H1 (cell line): ENCODE data around the gene FADS2. TPM values are rescaled to one million over a fixed set of nuclear protein-coding genes. Genes with fewer than 3 reads are reported as not detected.

ENCODE experiments used
- BCL11A ChIP-seq, 2 experiments: IDR thresholded peaks; one replicate each; pipeline ENCODE4 v1.6.1; 2011; ENCODE audit warnings: low read depth in 2 of 2, low read length in 2 of 2, mild to moderate bottlenecking in 2 of 2
- CEBPB ChIP-seq: IDR thresholded peaks from 2 replicates; pipeline ENCODE4 v1.6.1; 2012; ENCODE audit warnings: low read depth, low read length
- CHD7 ChIP-seq: fragments of 300-600 bp; sonication (generic); IDR thresholded peaks from 2 replicates; pipeline ENCODE4 v1.7.1; 2012; ENCODE audit warnings: low read length, moderate library complexity, mild to moderate bottlenecking, inconsistent platforms; ENCODE audit not compliant: insufficient replicate concordance
- FOSL1 ChIP-seq: IDR thresholded peaks from 2 replicates; pipeline ENCODE4 v1.6.1; 2011; ENCODE audit warnings: mild to moderate bottlenecking, low read depth, low read length, moderate library complexity; ENCODE audit not compliant: insufficient read depth
- GABPA ChIP-seq: IDR thresholded peaks from 2 replicates; pipeline ENCODE4 v1.6.1; 2011; ENCODE audit warnings: mild to moderate bottlenecking, low read length, moderate library complexity, borderline replicate concordance; ENCODE audit not compliant: insufficient read depth
- POLR2AphosphoS5 ChIP-seq: IDR thresholded peaks from 2 replicates; pipeline ENCODE4 v1.6.1; 2011; ENCODE audit warnings: low read depth, low read length
- RFX5 ChIP-seq: IDR thresholded peaks from 2 replicates; pipeline ENCODE4 v1.6.1; 2011; ENCODE audit warnings: low read depth, low read length, improper control_type of control experiment, borderline replicate concordance
- TAF1 ChIP-seq: IDR thresholded peaks from 2 replicates; pipeline ENCODE4 v1.6.1; 2011; ENCODE audit warnings: mild to moderate bottlenecking, low read depth, low read length
- TAF7 ChIP-seq: optimal IDR thresholded peaks from 2 replicates; pipeline ENCODE3; 2011; ENCODE audit warnings: low read depth, mild to moderate bottlenecking, inconsistent platforms, low read length, moderate library complexity, borderline replicate concordance
- polyA plus RNA-seq, 7 experiments: library from polyadenylated mRNA; depleted of rRNA in 3 of 7; stranded (reverse) in 5 of 7; unstranded in 2 of 7; fragments of >200 nt in 5 of 7; fragments of 200-250 nt in 2 of 7; gene quantifications; 1 replicate in 5 of 7; 2 replicates in 1 of 7; 4 replicates in 1 of 7; pipeline versions ENCODE4 v1.2.1 to v1.2.3, GENCODE V29; 2011 to 2013; ENCODE audit warnings: missing spikeins in 2 of 7, mixed read lengths in 2 of 7
- total RNA-seq: library from RNA; stranded (reverse); fragmentation: NEBNext Ultra II Directional; extraction: Animal tissue kit (Norgen Biotek cat#: 25700); gene quantifications from 2 replicates; pipeline ENCODE4 v1.2.1, GENCODE V29; 2021

Gene FADS2
- total and polyA plus RNA-seq, 2 of the 8 experiments (the other 6 are each of a cell fraction or from before 2014, with no cell fraction given), result 499 to 701 TPM

DNA sequence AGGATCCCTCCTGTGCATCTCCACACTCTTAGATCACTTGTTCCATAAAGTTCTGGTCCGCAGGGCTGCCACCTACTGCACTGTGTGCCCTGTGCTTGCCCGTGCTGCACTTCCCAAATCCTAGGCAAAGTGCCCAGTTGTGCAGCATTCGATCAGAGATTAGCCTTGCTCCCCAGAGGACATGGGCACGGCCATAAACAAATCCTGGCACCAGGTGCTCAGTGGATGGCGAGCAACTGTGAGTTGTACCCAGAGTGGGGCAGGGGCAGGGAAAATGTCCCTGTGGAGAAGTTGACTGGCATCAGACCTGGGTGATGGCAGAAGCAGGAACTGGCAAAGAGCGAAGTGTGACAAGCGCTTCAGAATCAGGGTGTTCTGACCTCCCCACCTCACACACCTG is 4.7 kb downstream of the FADS2 start (continued):
- TF ChIP-seq CHD7 (no peak), TAF7 (no peak), POLR2AphosphoS5 (no peak), GABPA (no peak), RFX5 (no peak), BCL11A (IDR thresholded peaks at IDR 0.05; ENCODE audit: low read depth in 2 of 2, low read length in 2 of 2) (no peak), TAF1 (no peak), CEBPB (no peak), FOSL1 (no peak)
